GM18502 (cell line): ENCODE results near the gene AFF3.
"Not testable (repeated sequence)": the region's sequence is repeated elsewhere in the genome, so short reads cannot be mapped to it uniquely, and the experiment has no call there.

Source experiments
- ATAC-seq: cut with Tn5 transposase; IDR thresholded peaks from one replicate; pipeline ENCODE4 v1.9.1; 2021; ENCODE audit warnings: mild to moderate bottlenecking; ENCODE audit not compliant: unreplicated experiment, poor library complexity

Gene AFF3

GRCh38 chr2:100109986-100110613 lies 32.3 kb downstream of the AFF3 start:
- no peak for ATAC-seq

GRCh38 chr2:100108648-100109020 lies 33.8 kb downstream of the AFF3 start:
- not testable (repeated sequence) for ATAC-seq

GRCh38 chr2:100107906-100108647 lies 34.3 kb downstream of the AFF3 start:
- ATAC-seq: no peak

- ATAC-seq: no peak
Measured at GRCh38 chr2:100107440-100107839, 35.0 kb downstream of the AFF3 start.

GRCh38 chr2:100106460-100106859 lies 35.9 kb downstream of the AFF3 start:
- ATAC-seq: no peak

GRCh38 chr2:100105678-100106054 lies 36.7 kb downstream of the AFF3 start:
- no peak for ATAC-seq

GRCh38 chr2:100104718-100105677 lies 37.4 kb downstream of the AFF3 start:
- no peak for ATAC-seq

- ATAC-seq: not testable (repeated sequence)
Measured at GRCh38 chr2:100104265-100104664, 38.1 kb downstream of the AFF3 start.

GRCh38 chr2:100103527-100104252 lies 38.7 kb downstream of the AFF3 start:
- ATAC-seq: not testable (repeated sequence)

- ATAC-seq: peak; percentile 49
Measured at GRCh38 chr2:100102466-100103180, 39.8 kb downstream of the AFF3 start.

- not testable (repeated sequence) for ATAC-seq
Measured at GRCh38 chr2:100098855-100099254, 43.5 kb downstream of the AFF3 start.

- not testable (repeated sequence) for ATAC-seq
Measured at GRCh38 chr2:100097611-100098294, 44.6 kb downstream of the AFF3 start.

GRCh38 chr2:100095845-100096244 lies 46.5 kb downstream of the AFF3 start:
- not testable (repeated sequence) for ATAC-seq

- not testable (repeated sequence) for ATAC-seq
Measured at GRCh38 chr2:100091807-100092206, 50.6 kb downstream of the AFF3 start.

GRCh38 chr2:100085744-100086143 lies 56.6 kb downstream of the AFF3 start:
- not testable (repeated sequence) for ATAC-seq

- not testable (repeated sequence) for ATAC-seq
Measured at GRCh38 chr2:100083421-100084216, 58.8 kb downstream of the AFF3 start.

- ATAC-seq: not testable (repeated sequence)
Measured at GRCh38 chr2:100082302-100082978, 60.0 kb downstream of the AFF3 start.

- ATAC-seq: no peak
Measured at GRCh38 chr2:100077935-100078334, 64.5 kb downstream of the AFF3 start.
